ENCODE results near the gene DIPK1B.

GRCh38 chr9:136728548-136729123 is 16.3 kb downstream of the DIPK1B start:
- TF ChIP-seq ZNF280D (tag by site-specific recombination; IDR thresholded peaks at IDR 0.05) = no peak
- TF ChIP-seq, protein P1, sequence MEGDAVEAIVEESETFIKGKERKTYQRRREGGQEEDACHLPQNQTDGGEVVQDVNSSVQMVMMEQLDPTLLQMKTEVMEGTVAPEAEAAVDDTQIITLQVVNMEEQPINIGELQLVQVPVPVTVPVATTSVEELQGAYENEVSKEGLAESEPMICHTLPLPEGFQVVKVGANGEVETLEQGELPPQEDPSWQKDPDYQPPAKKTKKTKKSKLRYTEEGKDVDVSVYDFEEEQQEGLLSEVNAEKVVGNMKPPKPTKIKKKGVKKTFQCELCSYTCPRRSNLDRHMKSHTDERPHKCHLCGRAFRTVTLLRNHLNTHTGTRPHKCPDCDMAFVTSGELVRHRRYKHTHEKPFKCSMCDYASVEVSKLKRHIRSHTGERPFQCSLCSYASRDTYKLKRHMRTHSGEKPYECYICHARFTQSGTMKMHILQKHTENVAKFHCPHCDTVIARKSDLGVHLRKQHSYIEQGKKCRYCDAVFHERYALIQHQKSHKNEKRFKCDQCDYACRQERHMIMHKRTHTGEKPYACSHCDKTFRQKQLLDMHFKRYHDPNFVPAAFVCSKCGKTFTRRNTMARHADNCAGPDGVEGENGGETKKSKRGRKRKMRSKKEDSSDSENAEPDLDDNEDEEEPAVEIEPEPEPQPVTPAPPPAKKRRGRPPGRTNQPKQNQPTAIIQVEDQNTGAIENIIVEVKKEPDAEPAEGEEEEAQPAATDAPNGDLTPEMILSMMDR (tag by site-specific recombination; IDR thresholded peaks at IDR 0.05) = no peak
- no peak for TF ChIP-seq ZNF350 (tag by site-specific recombination; IDR thresholded peaks at IDR 0.05)
- no peak for TF ChIP-seq ZNF837 (tag by site-specific recombination; IDR thresholded peaks at IDR 0.05)
- no peak for TF ChIP-seq ZFP41 (tag by site-specific recombination; IDR thresholded peaks at IDR 0.05; ENCODE audit: borderline replicate concordance)
- no peak for TF ChIP-seq BCL11A (tag by site-specific recombination; IDR thresholded peaks at IDR 0.05; ENCODE audit: low read depth)
- TF ChIP-seq ATF2 (tag by site-specific recombination; IDR thresholded peaks at IDR 0.05; ENCODE audit: low read depth) = no peak
- no peak for TF ChIP-seq ZNF174 (tag by site-specific recombination; IDR thresholded peaks at IDR 0.05)

Measured in HEK293 (cell line).